Activated T-helper 17 cell treated with anti-CD3 and anti-CD28 coated beads, Interleukin-2, amount 50 U/mL, for 72 hours (primary cell): ENCODE data around the gene JAKMIP3. TPM values are rescaled to one million over a fixed set of nuclear protein-coding genes. Genes with fewer than 3 reads are reported as not detected.

Experiments
- ATAC-seq: fragments of 150-1000 bp; cut with Tn5 transposase; replicated peaks from 2 replicates; pipeline ENCODE4 v1.10.0; 2021; ENCODE audit warnings: mild to moderate bottlenecking, moderate library complexity
- H3K27ac Mint-ChIP-seq: one replicate; pipeline ENCODE4 v1.8.0; 2022; ENCODE audit warnings: mixed read lengths
- H3K27me3 Mint-ChIP-seq: one replicate; pipeline ENCODE4 v1.8.0; 2022; ENCODE audit warnings: mixed read lengths
- H3K36me3 Mint-ChIP-seq: one replicate; pipeline ENCODE4 v1.8.0; 2022; ENCODE audit warnings: low read depth, mild to moderate bottlenecking, mixed read lengths
- H3K4me1 Mint-ChIP-seq: one replicate; pipeline ENCODE4 v1.8.0; 2022; ENCODE audit warnings: mixed read lengths
- H3K4me3 Mint-ChIP-seq: one replicate; pipeline ENCODE4 v1.8.0; 2022; ENCODE audit warnings: mild to moderate bottlenecking, mixed read lengths
- H3K9me3 Mint-ChIP-seq: one replicate; pipeline ENCODE4 v1.8.0; 2022; ENCODE audit warnings: mixed read lengths
- total RNA-seq, 2 donors: library from RNA; stranded (reverse); gene quantifications; one replicate each; pipeline ENCODE4 v1.2.3, GENCODE V29; 2022

JAKMIP3 gene
- total RNA-seq, 2 donors from 2014 or later = 0.26 to 1.2 TPM

- peaks cover 10% of the 10 kb centered on the region for H3K4me1 Mint-ChIP-seq
- ATAC-seq = no peak
- no peak overlapping the region for H3K27ac Mint-ChIP-seq
Measured at GRCh38 chr10:132095403-132096113, 29.8 kb downstream of the JAKMIP3 start.

GRCh38 chr10:132096223-132096622, 30.5 kb downstream of the JAKMIP3 start:
- Mint-ChIP-seq H3K27ac (no peak overlapping the region), H3K36me3 (no peaks in the 10 kb centered on the region), H3K4me1 (peaks cover 10% of the 10 kb centered on the region), H3K27me3 (peaks cover 37% of the 10 kb centered on the region), H3K4me3 (no peak overlapping the region), H3K9me3 (no peaks in the 10 kb centered on the region)
- peak; percentile 92 for ATAC-seq

More at GRCh38 chr10:132095403-132096113, 29.8 kb downstream of the JAKMIP3 start:
- Mint-ChIP-seq H3K27me3 (peaks cover 41% of the 10 kb centered on the region), H3K36me3 (no peaks in the 10 kb centered on the region), H3K9me3 (no peaks in the 10 kb centered on the region), H3K4me3 (no peak overlapping the region)

- Mint-ChIP-seq H3K36me3 (no peaks in the 10 kb centered on the region), H3K27me3 (peaks cover 41% of the 10 kb centered on the region), H3K4me1 (peaks cover 10% of the 10 kb centered on the region), H3K4me3 (no peak overlapping the region), H3K9me3 (no peaks in the 10 kb centered on the region), H3K27ac (no peak overlapping the region)
- no peak for ATAC-seq
Measured at GRCh38 chr10:132096863-132097478, 31.2 kb downstream of the JAKMIP3 start.

GRCh38 chr10:132097609-132098377, 32.0 kb downstream of the JAKMIP3 start:
- no peak overlapping the region for H3K27ac Mint-ChIP-seq
- no peak overlapping the region for H3K4me3 Mint-ChIP-seq
- H3K36me3 Mint-ChIP-seq = no peaks in the 10 kb centered on the region
- peaks cover 37% of the 10 kb centered on the region for H3K27me3 Mint-ChIP-seq
- H3K9me3 Mint-ChIP-seq = no peaks in the 10 kb centered on the region
- H3K4me1 Mint-ChIP-seq = peaks cover 10% of the 10 kb centered on the region
- no peak for ATAC-seq

- H3K4me1 Mint-ChIP-seq = peaks cover 10% of the 10 kb centered on the region
Measured at GRCh38 chr10:132098539-132099388, 33.0 kb downstream of the JAKMIP3 start.

GRCh38 chr10:132099389-132100090, 33.8 kb downstream of the JAKMIP3 start:
- Mint-ChIP-seq H3K36me3 (no peaks in the 10 kb centered on the region), H3K27ac (no peak overlapping the region), H3K27me3 (peaks cover 34% of the 10 kb centered on the region), H3K9me3 (no peaks in the 10 kb centered on the region), H3K4me3 (no peak overlapping the region), H3K4me1 (peaks cover 10% of the 10 kb centered on the region)
- ATAC-seq = no peak

More at GRCh38 chr10:132098539-132099388, 33.0 kb downstream of the JAKMIP3 start:
- Mint-ChIP-seq H3K9me3 (no peaks in the 10 kb centered on the region), H3K4me3 (no peak overlapping the region), H3K36me3 (no peaks in the 10 kb centered on the region), H3K27me3 (peaks cover 40% of the 10 kb centered on the region), H3K27ac (no peak overlapping the region)
- no peak for ATAC-seq

GRCh38 chr10:132100091-132100481, 34.3 kb downstream of the JAKMIP3 start:
- ATAC-seq = no peak
- H3K4me3 Mint-ChIP-seq = no peak overlapping the region
- peaks cover 10% of the 10 kb centered on the region for H3K4me1 Mint-ChIP-seq
- H3K27me3 Mint-ChIP-seq = peaks cover 34% of the 10 kb centered on the region
- H3K27ac Mint-ChIP-seq = no peak overlapping the region
- no peaks in the 10 kb centered on the region for H3K36me3 Mint-ChIP-seq
- H3K9me3 Mint-ChIP-seq = no peaks in the 10 kb centered on the region

- H3K36me3 Mint-ChIP-seq = no peaks in the 10 kb centered on the region
- no peak for ATAC-seq
- no peak overlapping the region for H3K4me3 Mint-ChIP-seq
- H3K9me3 Mint-ChIP-seq = no peaks in the 10 kb centered on the region
- peaks cover 27% of the 10 kb centered on the region for H3K27me3 Mint-ChIP-seq
- no peak overlapping the region for H3K27ac Mint-ChIP-seq
- peaks cover 6% of the 10 kb centered on the region for H3K4me1 Mint-ChIP-seq
Measured at GRCh38 chr10:132100556-132101349, 35.0 kb downstream of the JAKMIP3 start.

- Mint-ChIP-seq H3K27ac (no peak overlapping the region), H3K9me3 (no peaks in the 10 kb centered on the region), H3K4me1 (no peaks in the 10 kb centered on the region), H3K27me3 (peaks cover 20% of the 10 kb centered on the region), H3K36me3 (no peaks in the 10 kb centered on the region), H3K4me3 (no peak overlapping the region)
- ATAC-seq = no peak
Measured at GRCh38 chr10:132101529-132101928, 35.8 kb downstream of the JAKMIP3 start.

- H3K9me3 Mint-ChIP-seq = no peaks in the 10 kb centered on the region
- H3K36me3 Mint-ChIP-seq = no peaks in the 10 kb centered on the region
- H3K4me1 Mint-ChIP-seq = no peaks in the 10 kb centered on the region
- H3K4me3 Mint-ChIP-seq = no peak overlapping the region
- ATAC-seq = no peak
- no peak overlapping the region for H3K27ac Mint-ChIP-seq
- H3K27me3 Mint-ChIP-seq = peaks cover 14% of the 10 kb centered on the region
Measured at GRCh38 chr10:132102071-132102716, 36.4 kb downstream of the JAKMIP3 start.

GRCh38 chr10:132102717-132103110, 37.0 kb downstream of the JAKMIP3 start:
- Mint-ChIP-seq H3K36me3 (no peaks in the 10 kb centered on the region), H3K4me1 (no peaks in the 10 kb centered on the region), H3K27me3 (peaks cover 14% of the 10 kb centered on the region), H3K4me3 (no peak overlapping the region), H3K9me3 (no peaks in the 10 kb centered on the region), H3K27ac (no peak overlapping the region)
- ATAC-seq = no peak

- no peaks in the 10 kb centered on the region for H3K36me3 Mint-ChIP-seq
- no peak overlapping the region for H3K4me3 Mint-ChIP-seq
- no peak overlapping the region for H3K27ac Mint-ChIP-seq
- no peaks in the 10 kb centered on the region for H3K4me1 Mint-ChIP-seq
- peaks cover 10% of the 10 kb centered on the region for H3K27me3 Mint-ChIP-seq
- no peak for ATAC-seq
- no peaks in the 10 kb centered on the region for H3K9me3 Mint-ChIP-seq
Measured at GRCh38 chr10:132103116-132103910, 37.6 kb downstream of the JAKMIP3 start.
